CD14-positive monocyte (primary cell): Measurements from ENCODE around the gene SLC8A2. TPM values are rescaled to one million over a fixed set of nuclear protein-coding genes. Genes with fewer than 3 reads are reported as not detected.
A peak's percentile ranks its signal among the peaks of the same experiment; 100 is the strongest.
"Not testable (repeated sequence)": the region's sequence is repeated elsewhere in the genome, so short reads cannot be mapped to it uniquely, and the experiment has no call there.

Experiments used
- DNase-seq, 3 donors: peaks; one replicate each; pipeline ENCODE4 v3.0.0-alpha.2; 2011 to 2022
- H2AFZ ChIP-seq: 2 replicates; pipeline ENCODE4 v1.6.0; 2012; ENCODE audit warnings: mild to moderate bottlenecking, low read depth, low read length, inconsistent platforms; ENCODE audit not compliant: insufficient read depth, poor library complexity, severe bottlenecking
- H3K27ac ChIP-seq, 2 donors: 1 replicate in 1 of 2; 2 replicates in 1 of 2; pipeline ENCODE4 v1.5.1; 2012 to 2013; ENCODE audit warnings: low read length in 2 of 2, control low read depth in 1 of 2, inconsistent platforms in 1 of 2, low read depth in 1 of 2, mild to moderate bottlenecking in 1 of 2
- H3K27me3 ChIP-seq, 2 donors: one replicate each; pipeline versions ENCODE4 v1.6.0 to v1.6.1; 2011 to 2013; ENCODE audit warnings: low read length in 2 of 2; ENCODE audit not compliant: control insufficient read depth in 2 of 2, insufficient read depth in 2 of 2
- H3K36me3 ChIP-seq, 2 donors: replicated peaks in 1 of 2; 1 replicate in 1 of 2; 2 replicates in 1 of 2; pipeline versions ENCODE4 v1.5.1 to v1.6.1; 2012 to 2013; ENCODE audit warnings: low read length in 2 of 2, control low read depth in 1 of 2, inconsistent platforms in 1 of 2, mild to moderate bottlenecking in 1 of 2; ENCODE audit not compliant: insufficient read depth in 2 of 2, control insufficient read depth in 1 of 2
- H3K4me1 ChIP-seq, 2 donors: 1 replicate in 1 of 2; 2 replicates in 1 of 2; pipeline versions ENCODE4 v1.5.1 to v1.6.1; 2012 to 2013; ENCODE audit warnings: low read length in 2 of 2, control low read depth in 1 of 2, inconsistent platforms in 1 of 2, mild to moderate bottlenecking in 1 of 2, moderate library complexity in 1 of 2; ENCODE audit not compliant: insufficient read depth in 2 of 2, control insufficient read depth in 1 of 2
- H3K4me2 ChIP-seq: replicated peaks from 2 replicates; pipeline ENCODE3; 2012; ENCODE audit warnings: low read length, moderate library complexity, mild to moderate bottlenecking; ENCODE audit not compliant: poor library complexity, severe bottlenecking; ENCODE audit errors: extremely low read depth
- H3K4me3 ChIP-seq, 3 experiments: fragments of 200-600 bp in 1 of 3; sonication (generic) in 1 of 3; replicated peaks in 1 of 3; 1 replicate in 2 of 3; 2 replicates in 1 of 3; pipeline ENCODE4 v1.5.1; 2011 to 2013; ENCODE audit warnings: low read length in 3 of 3, mild to moderate bottlenecking in 3 of 3, control low read depth in 2 of 3, low read depth in 2 of 3, inconsistent platforms in 1 of 3, moderate library complexity in 1 of 3
- H3K79me2 ChIP-seq: 2 replicates; pipeline ENCODE4 v1.6.0; 2012; ENCODE audit warnings: mild to moderate bottlenecking, control low read depth, inconsistent platforms, low read length, moderate library complexity; ENCODE audit not compliant: insufficient read depth
- H3K9ac ChIP-seq: 2 replicates; pipeline ENCODE4 v1.6.0; 2017; ENCODE audit warnings: low read length, mild to moderate bottlenecking; ENCODE audit not compliant: insufficient read depth, poor library complexity, severe bottlenecking
- H3K9me3 ChIP-seq, 2 donors: replicated peaks in 1 of 2; 1 replicate in 1 of 2; 2 replicates in 1 of 2; pipeline versions ENCODE4 v1.5.1 to v1.6.1; 2012 to 2013; ENCODE audit warnings: low read length in 2 of 2, control low read depth in 1 of 2; ENCODE audit not compliant: control insufficient read depth in 1 of 2, insufficient read depth in 1 of 2
- H4K20me1 ChIP-seq: 2 replicates; pipeline ENCODE4 v1.6.0; 2012; ENCODE audit warnings: mild to moderate bottlenecking, low read length, control low read depth, moderate library complexity; ENCODE audit not compliant: insufficient read depth
- H3K27ac Mint-ChIP-seq, 7 donors: one replicate each; pipeline ENCODE4 v1.8.0; 2020; ENCODE audit warnings: mild to moderate bottlenecking in 7 of 7, mixed read lengths in 7 of 7, moderate library complexity in 6 of 7, inconsistent platforms in 2 of 7
- H3K27me3 Mint-ChIP-seq, 3 donors: one replicate each; pipeline ENCODE4 v1.8.0; 2021 to 2022; ENCODE audit warnings: low read depth in 3 of 3, mild to moderate bottlenecking in 3 of 3, mixed read lengths in 3 of 3, moderate library complexity in 3 of 3, inconsistent platforms in 1 of 3
- H3K36me3 Mint-ChIP-seq, 2 donors: one replicate each; pipeline ENCODE4 v1.8.0; 2020; ENCODE audit warnings: mixed read lengths in 2 of 2, inconsistent platforms in 1 of 2, mild to moderate bottlenecking in 1 of 2
- H3K4me1 Mint-ChIP-seq: one replicate; pipeline ENCODE4 v1.8.0; 2020; ENCODE audit warnings: mild to moderate bottlenecking, mixed read lengths
- H3K4me3 Mint-ChIP-seq, 2 donors: one replicate each; pipeline ENCODE4 v1.8.0; 2020; ENCODE audit warnings: mild to moderate bottlenecking in 2 of 2, mixed read lengths in 2 of 2, moderate library complexity in 1 of 2
- H3K9me3 Mint-ChIP-seq, 7 donors: one replicate each; pipeline ENCODE4 v1.8.0; 2020 to 2022; ENCODE audit warnings: mixed read lengths in 7 of 7, mild to moderate bottlenecking in 6 of 7, moderate library complexity in 6 of 7, inconsistent platforms in 2 of 7
- whole genome bisulfite sequencing: methylation state at CpG from one replicate; pipeline ENCODE4 v1.1.5; 2013; ENCODE audit warnings: missing lambda C conversion rate; ENCODE audit not compliant: insufficient coverage; 5-methylcytosine and 5-hydroxymethylcytosine counted together
- intact Hi-C, 2 donors: fragments of 100-400 bp; cut with micrococcal nuclease; formaldehyde crosslinking; loops; one replicate each; pipeline versions ENCODE4 v1.15.0 to v1.15.1; 2023
- polyA plus RNA-seq, 3 donors: library from polyadenylated mRNA; depleted of rRNA in 1 of 3; unstranded in 2 of 3; stranded (reverse) in 1 of 3; fragments of 300-500 nt in 2 of 3; fragments of >200 nt in 1 of 3; fragmentation: Illumina TruSeq in 2 of 3; gene quantifications; 1 replicate in 2 of 3; 2 replicates in 1 of 3; pipeline ENCODE4 v1.2.3, GENCODE V29; 2012 to 2021
- TF ChIP-seq, protein P1 (sequence below): fragments of 200-600 bp; IDR thresholded peaks from one replicate; pipeline ENCODE4 v1.8.0; 2022; ENCODE audit warnings: antibody characterized with exemption, mild to moderate bottlenecking

SLC8A2 gene
- polyA plus RNA-seq, 3 donors = not detected

DNA sequence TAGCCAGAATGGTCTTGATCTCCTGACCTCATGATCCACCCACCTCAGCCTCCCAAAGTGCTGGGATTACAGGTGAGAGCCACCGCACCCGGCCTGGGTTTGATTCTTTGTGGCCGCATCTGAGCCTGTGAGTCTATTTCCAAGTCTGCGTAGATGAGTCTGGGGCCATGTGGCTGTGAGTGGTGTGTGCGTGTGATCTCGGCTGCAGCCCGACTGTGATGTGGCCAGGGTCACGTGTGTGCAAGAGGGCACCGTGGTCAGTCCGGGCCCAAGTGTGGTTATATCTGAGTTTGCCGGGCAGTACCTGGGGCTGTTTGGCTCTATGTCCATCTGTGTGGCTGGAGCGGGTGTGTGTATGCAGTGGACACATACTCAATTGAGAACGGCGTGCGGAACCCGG, 57.8 kb downstream of the SLC8A2 start:
- 94% methylated on average over 14 of the region's 16 CpGs for WGBS
- H3K9me3 ChIP-seq = peaks cover 0 to 11% of the 10 kb centered on the region in 2 donors
- no peaks in the 10 kb centered on the region for H3K79me2 ChIP-seq
- Mint-ChIP-seq H3K27ac (no peak overlapping the region), H3K4me1 (peaks cover 9% of the 10 kb centered on the region), H3K4me3 (peak overlapping the region in 1 of 2 donors; percentile 13), H3K36me3 (peaks cover 0 to 2% of the 10 kb centered on the region in 2 donors), H3K27me3 (peaks cover 57 to 75% (median 59%) of the 10 kb centered on the region in 3 donors), H3K9me3 (peaks cover 0 to 11% (median 6%) of the 10 kb centered on the region in 7 donors)
- H3K27ac ChIP-seq = no peak overlapping the region
- no peaks in the 10 kb centered on the region for H3K36me3 ChIP-seq
- H3K9ac ChIP-seq = no peak overlapping the region
- H2AFZ ChIP-seq = no peak overlapping the region
- H3K4me3 ChIP-seq = no peak overlapping the region
- H3K27me3 ChIP-seq = peaks cover 21 to 35% of the 10 kb centered on the region in 2 donors
- intact Hi-C loops = no loop called here
- TF ChIP-seq, protein P1, sequence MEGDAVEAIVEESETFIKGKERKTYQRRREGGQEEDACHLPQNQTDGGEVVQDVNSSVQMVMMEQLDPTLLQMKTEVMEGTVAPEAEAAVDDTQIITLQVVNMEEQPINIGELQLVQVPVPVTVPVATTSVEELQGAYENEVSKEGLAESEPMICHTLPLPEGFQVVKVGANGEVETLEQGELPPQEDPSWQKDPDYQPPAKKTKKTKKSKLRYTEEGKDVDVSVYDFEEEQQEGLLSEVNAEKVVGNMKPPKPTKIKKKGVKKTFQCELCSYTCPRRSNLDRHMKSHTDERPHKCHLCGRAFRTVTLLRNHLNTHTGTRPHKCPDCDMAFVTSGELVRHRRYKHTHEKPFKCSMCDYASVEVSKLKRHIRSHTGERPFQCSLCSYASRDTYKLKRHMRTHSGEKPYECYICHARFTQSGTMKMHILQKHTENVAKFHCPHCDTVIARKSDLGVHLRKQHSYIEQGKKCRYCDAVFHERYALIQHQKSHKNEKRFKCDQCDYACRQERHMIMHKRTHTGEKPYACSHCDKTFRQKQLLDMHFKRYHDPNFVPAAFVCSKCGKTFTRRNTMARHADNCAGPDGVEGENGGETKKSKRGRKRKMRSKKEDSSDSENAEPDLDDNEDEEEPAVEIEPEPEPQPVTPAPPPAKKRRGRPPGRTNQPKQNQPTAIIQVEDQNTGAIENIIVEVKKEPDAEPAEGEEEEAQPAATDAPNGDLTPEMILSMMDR = no peak
- no peak for DNase-seq
- H4K20me1 ChIP-seq = no peaks in the 10 kb centered on the region
- no peak overlapping the region for H3K4me2 ChIP-seq
- H3K4me1 ChIP-seq = peaks cover 0 to 5% of the 10 kb centered on the region in 2 donors

DNA sequence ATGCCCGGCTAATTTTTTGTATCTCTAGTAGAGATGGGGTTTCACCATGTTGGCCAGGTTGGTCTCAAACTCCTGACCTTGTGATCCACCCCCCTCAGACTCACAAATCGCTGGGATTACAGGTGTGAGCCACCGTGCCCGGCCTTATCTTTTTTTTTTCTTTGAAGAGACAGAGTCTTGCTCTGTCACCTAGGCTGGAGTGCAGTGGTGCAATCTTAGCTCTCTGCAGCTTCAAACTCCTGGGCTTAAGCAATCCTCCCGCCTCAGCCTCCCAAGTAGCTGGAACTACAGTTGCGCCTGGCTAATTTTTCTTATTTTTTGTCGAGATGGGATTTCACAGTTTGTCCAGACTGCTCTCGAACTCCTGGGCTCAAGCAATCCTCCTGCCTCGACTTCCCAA, 60.0 kb downstream of the SLC8A2 start:
- H3K36me3 Mint-ChIP-seq, H3K4me2 ChIP-seq, H4K20me1 ChIP-seq, H3K36me3 ChIP-seq, H3K27ac ChIP-seq, H3K9me3 Mint-ChIP-seq, H3K9ac ChIP-seq, H3K4me3 ChIP-seq, H3K4me1 Mint-ChIP-seq, H3K27ac Mint-ChIP-seq, intact Hi-C loops, H3K79me2 ChIP-seq, H2AFZ ChIP-seq, H3K9me3 ChIP-seq, H3K4me1 ChIP-seq, DNase-seq: not testable (repeated sequence)
- Mint-ChIP-seq H3K27me3 (peaks cover 52 to 76% (median 57%) of the 10 kb centered on the region in 3 donors), H3K4me3 (peak overlapping the region in 1 of 2 donors; percentile 21)
- peaks cover 5 to 23% of the 10 kb centered on the region in 2 donors for H3K27me3 ChIP-seq
- 87% methylated on average over 8 of the region's 9 CpGs for WGBS
